Activated CD4-positive, CD25-positive, alpha-beta regulatory T cell treated with anti-CD3 and anti-CD28 coated beads, Interleukin-2, amount 50 U/mL, for 16 hours (primary cell): ENCODE results near the gene RASGRP1.

Experiments
- DNase-seq: peaks from one replicate; pipeline ENCODE4 v3.0.0-alpha.2; 2020; ENCODE audit warnings: low read depth, low spot score

RASGRP1 gene

DNA sequence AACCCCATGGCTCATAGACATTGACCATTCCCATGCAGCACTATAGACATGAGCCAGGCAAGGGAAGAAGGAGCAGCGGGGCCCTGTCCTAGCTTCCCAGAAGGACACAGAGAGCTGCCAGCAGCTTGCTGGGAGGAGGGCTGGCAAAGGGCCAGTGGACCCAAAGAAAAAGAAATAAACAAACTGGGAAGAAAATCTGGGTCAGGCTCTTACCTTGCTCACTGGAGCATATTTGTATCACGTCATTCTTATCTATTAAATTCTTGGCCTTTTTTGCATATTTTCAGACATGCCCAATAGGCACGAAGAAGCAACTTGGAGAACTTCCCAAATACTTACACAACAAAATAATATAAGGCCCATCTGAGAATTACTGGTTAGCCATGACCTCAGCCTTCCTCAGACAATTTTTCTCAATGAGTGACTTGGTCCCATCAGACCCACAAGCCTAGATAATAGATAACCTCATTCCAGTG lies 28.4 kb downstream of the RASGRP1 start:
- no peak for DNase-seq

DNA sequence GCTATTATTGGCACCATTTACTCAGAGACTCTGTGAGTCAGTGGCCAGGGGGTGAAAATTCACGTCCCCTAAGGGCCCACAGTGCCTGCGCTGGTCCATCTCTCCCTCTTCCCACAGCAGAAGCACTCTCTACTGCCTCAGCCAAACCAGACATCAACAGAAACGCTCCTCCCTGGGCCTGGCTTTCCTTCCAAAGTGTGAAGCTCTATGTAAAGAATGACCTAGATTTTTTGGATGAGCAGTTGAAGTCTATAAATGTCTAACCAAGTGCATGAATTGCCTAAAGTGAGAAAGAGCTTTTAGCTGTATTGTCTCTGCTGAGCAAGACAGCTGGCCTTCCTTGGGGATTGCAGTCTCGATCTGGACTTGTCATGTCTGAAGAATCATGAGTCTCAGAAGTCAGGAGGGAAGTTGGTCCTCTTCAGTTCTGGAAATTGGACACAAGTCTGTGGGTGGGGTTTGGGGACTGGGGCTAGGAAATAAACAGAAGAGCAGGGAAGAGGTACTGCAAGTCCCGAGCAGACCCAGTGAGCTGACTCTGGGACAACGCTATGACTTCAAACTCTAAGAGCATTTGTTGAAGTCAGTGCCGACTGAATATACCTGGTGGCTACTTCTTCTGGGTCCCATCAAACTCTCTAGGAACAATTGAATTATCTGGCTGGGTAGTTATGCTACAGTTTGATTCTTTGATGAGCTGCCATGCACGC lies 29.0 kb downstream of the RASGRP1 start:
- no peak for DNase-seq

DNA sequence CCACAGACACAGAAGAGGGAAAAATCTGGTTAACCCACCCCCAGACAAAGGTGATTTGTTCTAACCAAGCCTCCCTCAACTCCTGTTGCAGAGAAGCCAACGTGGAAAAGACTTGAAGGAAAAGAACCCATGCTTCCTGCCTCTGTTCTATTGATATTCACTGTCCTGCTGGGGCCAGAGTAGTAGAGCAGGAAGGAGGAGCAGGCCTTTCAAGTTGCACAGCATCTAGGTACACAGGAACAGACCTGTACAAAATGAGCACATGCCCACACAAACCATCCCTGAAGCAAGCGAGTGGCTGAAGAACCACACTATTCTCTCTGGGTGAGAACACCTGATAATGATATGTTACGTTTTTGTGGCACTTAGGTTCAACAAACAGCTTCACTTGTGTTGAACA lies 29.9 kb downstream of the RASGRP1 start:
- no peak for DNase-seq

DNA sequence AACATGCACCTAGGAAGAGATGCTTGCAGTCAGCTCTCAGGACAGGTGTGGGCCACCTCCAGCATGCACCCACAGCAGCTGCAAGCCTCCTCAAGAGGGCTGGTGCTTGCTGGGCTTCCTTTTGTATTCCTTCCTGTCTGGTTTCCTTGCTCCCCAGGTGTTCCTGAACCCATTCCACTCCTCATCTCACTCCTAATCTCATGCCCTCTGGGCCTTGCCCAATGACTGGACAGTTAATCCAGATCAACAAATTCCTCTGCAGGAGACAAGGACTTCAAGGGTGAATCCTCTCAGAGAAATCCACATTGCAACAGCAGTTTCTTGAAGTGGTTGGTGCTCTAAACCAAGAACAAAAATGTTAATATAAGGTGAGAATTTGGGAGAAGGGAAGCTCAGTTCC lies 30.7 kb downstream of the RASGRP1 start:
- DNase-seq, result no peak

DNA sequence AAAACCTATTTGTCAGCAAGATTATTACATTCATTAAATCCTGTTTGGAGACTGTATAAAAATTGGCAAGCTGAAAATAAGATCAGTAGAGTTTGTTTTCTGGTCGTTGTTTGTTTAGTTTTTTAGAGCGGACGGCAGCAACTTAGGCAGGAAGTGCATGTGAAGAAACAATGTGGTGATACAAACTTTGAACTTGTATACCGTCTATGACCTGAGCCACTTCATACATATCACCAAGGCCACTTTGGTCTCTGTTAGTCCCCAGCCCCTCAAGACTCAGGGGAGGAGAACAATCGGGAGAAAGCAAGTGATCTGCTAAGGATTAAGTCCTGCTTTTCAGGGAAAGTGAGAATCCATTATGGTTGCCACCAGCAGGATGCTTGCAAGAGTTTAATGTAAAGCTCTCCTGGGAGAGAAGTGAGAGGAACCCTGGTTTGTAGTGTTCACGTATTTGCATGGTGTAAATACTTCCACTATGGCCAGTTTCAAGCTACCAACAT lies 31.1 kb downstream of the RASGRP1 start:
- DNase-seq, result no peak

DNA sequence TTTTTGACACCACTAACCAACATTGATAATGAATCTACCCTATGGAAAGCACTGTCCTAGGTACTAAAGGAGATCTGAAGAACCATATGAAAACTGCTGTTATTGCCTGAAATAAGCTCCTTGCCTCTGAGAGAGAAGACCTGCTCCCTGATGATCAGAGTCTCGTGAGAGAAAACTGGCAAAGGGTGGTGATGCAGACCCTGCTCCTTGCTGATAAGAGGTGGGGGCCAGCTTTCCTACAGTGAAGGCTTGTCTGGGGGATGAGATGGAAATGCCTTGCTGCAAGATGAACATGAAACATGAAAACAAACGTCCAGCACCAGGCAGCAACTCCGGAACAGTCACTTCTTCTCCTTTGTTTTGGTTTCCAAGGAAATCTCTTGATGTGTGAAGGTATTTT lies 31.9 kb downstream of the RASGRP1 start:
- DNase-seq, result no peak

DNA sequence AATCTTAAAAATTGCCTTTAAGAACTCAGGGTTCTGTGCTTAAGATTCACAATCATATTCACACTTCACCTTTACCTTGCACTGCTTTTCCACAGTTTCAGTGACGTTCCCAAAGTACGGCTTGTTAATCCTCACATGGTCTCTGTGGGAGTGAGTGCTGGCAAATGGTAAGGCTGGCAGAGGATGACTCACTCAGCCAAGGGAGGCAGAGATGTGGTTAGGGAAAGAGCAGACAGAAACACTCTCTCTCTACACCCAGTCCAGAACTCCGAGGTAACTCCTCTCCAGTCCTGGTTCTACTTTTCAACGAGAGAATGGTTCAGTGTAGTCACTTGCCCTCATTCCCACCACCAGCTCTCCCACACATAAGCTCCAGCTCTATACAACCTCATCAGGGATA lies 33.1 kb downstream of the RASGRP1 start:
- no peak for DNase-seq

DNA sequence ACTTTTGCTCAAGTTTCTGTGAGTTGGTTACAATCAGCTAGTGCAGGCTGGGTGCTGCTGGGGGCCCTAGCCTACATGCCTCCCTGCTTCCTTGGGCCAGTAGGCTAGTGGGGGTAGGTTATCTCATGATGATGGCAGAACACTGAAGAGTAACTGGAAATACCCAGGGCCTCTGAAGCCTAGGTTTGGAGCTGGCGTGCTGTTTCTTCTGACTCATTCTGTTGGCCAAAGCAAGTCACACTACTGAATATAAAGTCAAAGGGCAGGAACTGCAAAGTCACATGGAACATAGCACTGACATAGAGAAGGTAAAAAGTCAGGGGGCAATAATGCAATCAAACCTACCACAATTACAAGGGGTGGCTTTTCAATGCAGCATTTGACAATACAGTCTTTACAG lies 34.5 kb downstream of the RASGRP1 start:
- no peak for DNase-seq

DNA sequence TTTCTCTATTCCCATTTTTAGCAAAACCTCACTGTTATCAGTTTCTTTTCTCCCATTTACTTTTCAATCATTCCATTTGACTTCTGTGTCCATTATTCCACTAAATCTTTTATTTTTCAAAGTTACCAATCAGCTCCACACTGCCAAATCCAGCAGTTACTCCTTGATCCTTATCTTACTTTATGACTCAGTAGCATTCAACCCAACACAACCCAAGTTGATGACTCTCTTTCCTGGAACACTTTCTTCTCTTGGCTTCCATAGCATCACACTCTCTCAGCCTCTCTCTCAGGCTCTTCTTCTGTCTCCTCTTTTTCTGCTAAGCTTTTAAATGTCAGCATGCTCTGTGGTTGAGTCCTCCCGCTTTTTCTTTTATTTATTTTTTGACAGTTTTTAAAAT lies 36.3 kb downstream of the RASGRP1 start:
- DNase-seq, result no peak

DNA sequence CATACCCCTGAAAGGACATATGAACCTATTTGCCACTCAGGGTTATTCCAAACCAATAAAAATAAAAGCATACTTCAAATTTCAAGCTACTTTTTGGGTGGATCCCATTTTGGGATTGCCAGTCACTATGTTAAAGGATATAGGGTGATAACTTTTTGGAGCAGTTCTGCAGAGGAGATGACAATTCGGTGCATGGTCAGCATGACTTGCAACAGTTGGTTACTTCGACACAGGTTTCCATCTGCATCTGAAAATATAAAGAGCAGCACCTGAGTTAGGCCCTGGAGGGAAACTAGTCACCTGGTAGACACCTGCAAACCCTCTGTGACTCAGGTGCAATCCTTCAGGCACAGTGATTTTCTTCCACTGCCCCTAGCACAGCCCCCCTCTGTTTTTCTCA lies 38.5 kb downstream of the RASGRP1 start:
- DNase-seq, result no peak

DNA sequence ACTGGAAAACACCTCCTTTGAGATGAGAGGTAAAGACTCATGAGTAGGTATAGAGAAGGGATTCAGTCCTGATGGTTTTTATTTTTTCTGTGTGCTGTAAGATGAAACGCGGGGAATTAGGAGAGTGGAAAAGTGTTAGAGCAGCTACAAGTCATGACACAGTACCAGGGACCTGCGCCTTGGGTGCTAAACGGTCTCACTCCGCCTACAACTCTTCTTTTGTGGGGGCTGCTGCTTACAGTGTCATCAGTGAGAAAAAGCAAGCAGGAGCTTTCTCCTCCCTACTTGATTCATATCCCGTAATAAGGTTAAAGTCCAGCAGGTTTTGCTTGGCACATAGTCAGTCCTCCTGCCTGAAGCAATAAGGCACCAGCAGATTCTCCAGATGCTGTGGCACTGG lies 39.1 kb downstream of the RASGRP1 start:
- DNase-seq, result no peak

DNA sequence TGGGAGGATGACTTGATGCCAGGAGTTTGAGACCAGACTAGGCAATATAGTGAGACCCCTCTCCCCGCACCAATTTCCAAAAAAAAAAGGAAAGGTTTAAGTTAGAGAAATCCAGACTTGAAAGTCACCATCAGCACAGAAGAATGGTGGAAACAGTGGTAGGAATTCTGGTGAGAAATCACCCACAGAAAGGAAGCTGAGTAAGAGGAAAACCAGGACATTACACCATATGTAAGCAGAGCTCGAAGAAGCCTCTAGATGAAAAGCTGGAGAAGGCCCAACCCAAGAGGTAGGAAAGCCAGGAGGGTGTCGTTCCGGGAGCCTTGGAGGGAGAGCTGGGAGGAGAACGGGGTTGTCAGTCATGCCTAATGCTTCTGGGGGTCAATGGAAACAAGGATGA lies 40.5 kb downstream of the RASGRP1 start:
- no peak for DNase-seq

DNA sequence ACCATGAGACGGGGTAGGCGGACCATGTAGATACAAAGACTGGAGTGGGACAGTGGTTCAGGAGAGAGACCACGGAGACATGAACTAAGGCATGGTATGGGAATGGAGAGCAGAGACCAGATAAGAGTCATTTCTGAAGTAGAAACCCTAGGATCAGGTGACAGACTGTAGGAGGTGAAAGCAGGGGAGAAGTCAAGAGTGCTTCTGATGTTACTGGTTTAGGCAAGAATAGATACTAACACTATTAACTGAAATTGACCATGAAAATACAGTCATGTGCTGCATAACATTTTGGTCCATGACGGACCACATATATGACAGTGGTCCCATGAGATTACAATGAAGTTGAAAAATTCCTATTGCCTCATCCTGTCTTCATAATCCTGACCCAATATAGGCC lies 41.7 kb downstream of the RASGRP1 start:
- no peak for DNase-seq

DNA sequence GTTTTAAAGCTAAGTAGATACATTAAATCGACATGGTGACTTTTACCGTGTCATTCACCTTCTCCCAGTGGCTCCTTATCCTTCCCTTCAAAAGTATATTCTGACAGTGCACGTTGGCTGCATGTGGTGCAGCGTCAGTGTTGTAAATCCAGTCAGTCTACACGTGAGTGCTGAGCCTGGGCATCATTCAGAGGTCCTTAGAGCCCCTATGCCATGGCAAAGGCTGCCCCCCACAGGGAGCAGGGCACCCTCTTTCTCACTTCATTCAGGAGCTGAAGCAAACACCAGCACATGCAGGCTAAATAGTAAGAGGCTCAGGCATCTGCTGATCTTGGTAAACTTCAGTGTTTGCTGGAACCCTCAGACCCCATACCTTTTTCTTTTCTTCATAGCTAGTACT lies 43.3 kb downstream of the RASGRP1 start:
- DNase-seq, result no peak

DNA sequence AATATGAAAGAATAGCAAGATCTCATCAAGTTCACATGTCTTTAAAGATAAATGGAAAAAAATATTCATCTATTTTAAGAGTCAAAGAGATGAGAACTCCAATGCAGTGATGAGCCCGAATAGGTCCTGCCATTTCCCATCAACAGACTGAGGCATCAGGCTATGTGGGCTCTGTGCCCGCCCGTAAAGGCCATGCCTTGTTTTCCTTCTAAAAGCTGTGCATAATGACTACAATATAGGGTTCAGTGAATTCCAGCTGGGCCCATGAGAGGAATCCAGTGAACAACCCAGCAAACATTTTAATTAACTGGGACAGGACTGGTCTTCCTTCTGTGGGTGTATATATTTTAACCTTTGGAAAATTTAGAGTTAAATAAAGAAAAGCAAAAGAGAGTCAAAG lies 44.6 kb downstream of the RASGRP1 start:
- no peak for DNase-seq

DNA sequence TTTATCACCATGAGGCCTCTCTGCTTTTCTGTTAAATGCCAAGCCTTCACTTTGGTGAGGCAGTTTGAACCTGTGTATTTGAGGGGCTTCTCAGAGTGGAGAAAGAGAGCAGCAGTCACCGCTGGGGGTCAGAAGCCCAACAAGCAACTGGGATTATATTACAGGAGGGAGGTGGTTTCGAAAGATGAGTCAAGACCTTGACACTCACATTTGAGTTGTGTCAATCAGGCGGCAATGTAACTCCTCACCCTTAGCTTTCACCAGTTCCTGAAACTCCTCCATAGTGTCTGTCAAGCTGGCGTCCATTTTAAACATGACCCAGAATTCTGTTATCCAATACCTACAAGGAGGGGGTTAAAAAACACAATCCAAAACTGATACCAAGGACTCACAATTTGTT lies 46.5 kb downstream of the RASGRP1 start:
- DNase-seq, result no peak

DNA sequence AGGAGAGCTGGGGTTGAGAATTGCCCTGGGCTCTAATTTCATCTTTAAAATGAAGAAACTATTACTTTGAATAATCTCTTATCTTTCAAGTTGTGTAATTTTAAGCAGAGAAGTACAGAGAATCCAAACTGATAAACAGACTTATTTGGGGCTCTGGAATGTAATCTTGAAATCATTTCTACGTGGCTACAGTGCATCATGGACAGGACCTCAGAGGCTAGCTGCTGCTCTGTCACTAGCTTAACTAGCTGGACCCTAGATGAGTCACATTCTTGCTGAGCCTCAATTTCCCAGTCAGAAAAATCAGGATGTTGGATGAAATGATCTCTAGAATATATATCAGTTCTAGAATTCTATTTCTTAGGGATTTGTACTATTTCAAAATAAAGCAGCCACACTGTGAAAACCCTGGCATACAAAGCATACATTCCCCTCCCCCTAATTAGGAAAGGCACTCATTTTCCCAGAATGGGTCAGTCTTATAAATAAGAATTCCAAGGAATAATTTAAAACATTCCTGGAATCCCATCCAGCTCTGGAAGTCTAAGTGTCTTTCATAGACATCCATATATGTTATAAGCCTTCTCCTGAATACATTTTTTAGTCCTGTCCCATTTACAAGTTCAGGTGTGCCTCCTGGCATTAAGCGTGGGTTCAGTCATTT lies 47.2 kb downstream of the RASGRP1 start:
- DNase-seq, result no peak

DNA sequence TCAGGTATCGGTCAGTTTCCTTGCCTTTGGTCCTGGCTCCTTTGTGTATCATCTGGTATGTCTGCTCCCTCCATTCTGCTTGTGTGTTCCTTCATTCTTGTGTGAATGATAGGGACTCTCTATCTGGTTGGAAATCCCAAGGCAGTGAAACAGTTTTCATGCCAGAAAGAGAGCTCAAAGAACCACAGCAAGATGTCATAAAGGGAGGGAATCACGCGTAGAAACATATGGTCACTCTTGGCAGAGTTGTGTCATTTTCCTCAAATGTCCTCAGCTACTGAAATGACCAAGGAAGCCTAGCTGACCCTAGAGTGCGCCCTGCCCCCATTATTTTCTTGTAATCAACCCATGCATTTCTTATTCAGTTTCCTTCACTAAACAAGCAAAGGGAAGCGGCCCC lies 48.0 kb downstream of the RASGRP1 start:
- DNase-seq, result no peak

DNA sequence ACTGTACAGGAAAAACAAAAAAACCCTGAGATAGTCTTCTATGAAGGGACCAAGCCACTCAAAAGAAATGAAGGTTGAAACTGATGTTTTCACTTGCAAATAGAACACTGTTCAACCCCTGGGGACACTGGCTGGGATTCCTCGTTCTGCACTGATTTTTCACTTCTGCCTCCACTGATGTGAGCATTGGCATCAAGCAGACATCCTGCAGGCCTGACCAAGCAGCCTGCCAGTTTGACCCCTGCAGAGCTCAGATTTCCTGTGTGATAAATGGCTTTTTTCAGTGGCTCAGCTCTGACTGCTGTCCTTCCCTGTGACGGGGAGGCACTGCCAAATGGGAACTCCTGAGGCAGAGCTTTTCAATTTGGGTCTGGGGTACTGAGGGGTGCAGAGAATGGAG lies 50.0 kb downstream of the RASGRP1 start:
- DNase-seq, result no peak

DNA sequence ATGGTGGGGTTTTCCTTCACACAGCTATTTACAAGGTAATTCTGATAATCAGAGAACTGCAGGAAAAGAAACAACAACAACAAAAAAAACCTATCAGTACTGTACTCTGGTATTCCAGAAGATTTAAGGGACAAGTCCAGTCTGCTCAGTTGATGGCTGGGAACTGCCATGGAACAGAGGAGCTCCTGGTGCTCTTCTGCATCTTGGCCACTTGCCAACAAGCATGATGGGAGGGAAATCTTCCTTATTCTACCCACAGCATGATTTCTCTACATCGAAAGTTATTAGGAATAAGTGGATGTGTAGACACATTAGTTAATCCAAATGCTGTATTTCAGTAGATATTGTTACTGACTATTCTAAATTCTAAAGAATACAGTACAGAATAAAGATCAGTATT lies 51.7 kb downstream of the RASGRP1 start:
- DNase-seq, result no peak

DNA sequence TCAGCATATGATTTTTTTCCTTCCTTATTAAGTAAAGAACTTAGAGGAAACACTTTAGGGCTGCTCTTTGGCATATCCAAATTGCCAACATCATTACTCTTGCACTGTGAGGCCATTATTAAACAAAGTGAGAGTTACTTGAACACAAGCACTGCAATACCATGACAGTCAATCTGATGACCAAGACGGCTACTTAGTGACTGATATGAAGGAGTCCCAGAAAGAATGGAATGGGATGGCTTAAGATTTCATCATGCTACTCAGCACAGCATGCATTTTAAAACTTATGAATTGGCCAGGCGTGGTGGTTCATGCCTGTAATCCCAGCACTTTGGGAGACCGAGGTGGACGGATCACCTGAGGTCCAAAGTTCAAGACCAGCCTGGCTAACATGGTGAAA lies 55.5 kb downstream of the RASGRP1 start:
- no peak for DNase-seq

DNA sequence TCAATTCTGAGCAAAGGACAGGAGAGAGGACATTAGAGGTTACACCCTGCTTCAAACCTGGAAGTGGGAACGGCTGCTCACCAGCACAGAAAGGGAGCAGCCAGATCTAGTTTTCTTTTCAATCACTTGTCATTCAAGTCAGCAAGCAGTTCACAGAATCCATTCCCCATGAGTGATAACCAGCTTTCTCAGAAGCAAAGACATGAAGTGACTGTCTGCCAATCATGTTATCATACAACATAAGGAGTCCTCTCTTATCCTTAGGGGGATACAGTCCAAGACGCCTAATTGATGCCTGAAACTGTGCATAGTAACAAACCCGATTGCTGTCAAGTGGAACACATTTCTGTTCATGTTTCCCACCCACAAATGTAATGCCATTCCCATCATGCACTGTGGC lies 56.0 kb downstream of the RASGRP1 start:
- DNase-seq, result no peak

DNA sequence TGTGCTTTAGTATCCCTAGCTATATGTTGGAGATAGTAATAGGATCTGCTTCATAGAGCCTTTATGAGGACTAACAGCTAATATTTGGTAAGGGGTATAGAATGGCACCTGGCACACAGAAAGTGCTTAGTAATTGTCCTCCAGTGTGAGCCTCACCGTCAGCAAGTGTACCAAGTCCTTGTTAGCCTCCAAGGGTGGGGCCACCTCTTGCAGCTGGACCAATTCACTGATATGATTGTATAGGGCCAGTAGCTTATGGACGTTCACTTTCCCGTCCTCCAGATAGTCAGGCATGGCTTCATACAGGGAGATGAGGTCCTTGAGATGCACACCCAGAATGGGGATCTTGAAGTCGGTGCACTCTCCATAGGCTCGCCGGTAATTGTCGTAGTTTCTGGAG lies 57.0 kb downstream of the RASGRP1 start:
- DNase-seq, result no peak
